WTC11 (cell line): Measurements from ENCODE around the gene TRAF2. TPM values are rescaled to one million over a fixed set of nuclear protein-coding genes. Genes with fewer than 3 reads are reported as not detected.
A peak's percentile ranks its signal among the peaks of the same experiment; 100 is the strongest.

Experiments used
- ATAC-seq: fragments of 200-7000 bp; cut with Tn5 transposase; 2 replicates; pipeline ENCODE4 v1.10.0; 2021; ENCODE audit warnings: mild to moderate bottlenecking, moderate library complexity
- CTCF ChIA-PET: fragments of 300-600 bp; sonication (Branson Sonifier 250); formaldehyde crosslinking; loops from one replicate; lab custom pipeline; 2021; ENCODE audit warnings: antibody characterized with exemption; lab: Charles Lee
- POLR2A ChIA-PET: fragments of 350-600 bp; sonication (Branson Sonifier 250); formaldehyde crosslinking; loops from one replicate; lab custom pipeline; 2021; ENCODE audit warnings: antibody characterized with exemption; lab: Charles Lee
- DNase-seq: peaks from one replicate; pipeline ENCODE4 v3.0.0; 2021; ENCODE audit warnings: low spot score
- H3K27ac Mint-ChIP-seq: 2 replicates; pipeline ENCODE4 v1.8.0; 2021; ENCODE audit warnings: mixed read lengths
- H3K27me3 Mint-ChIP-seq: 2 replicates; pipeline ENCODE4 v1.8.0; 2021; ENCODE audit warnings: low read depth, mild to moderate bottlenecking, moderate library complexity, mixed read lengths
- H3K36me3 Mint-ChIP-seq: 2 replicates; pipeline ENCODE4 v1.8.0; 2021; ENCODE audit warnings: mixed read lengths
- H3K4me1 Mint-ChIP-seq: 2 replicates; pipeline ENCODE4 v1.8.0; 2022; ENCODE audit warnings: mixed read lengths
- H3K4me3 Mint-ChIP-seq: 2 replicates; pipeline ENCODE4 v1.8.0; 2021; ENCODE audit warnings: mild to moderate bottlenecking, moderate library complexity, mixed read lengths
- H3K9me3 Mint-ChIP-seq: 2 replicates; pipeline ENCODE4 v1.8.0; 2021; ENCODE audit warnings: mixed read lengths
- CBFB ChIP-seq: sonication (generic); formaldehyde crosslinking; IDR thresholded peaks from 2 replicates; pipeline ENCODE4 v1.8.1; 2022; ENCODE audit warnings: mild to moderate bottlenecking, low read depth, missing genetic modification reagents
- ELF4 ChIP-seq: sonication (generic); formaldehyde crosslinking; IDR thresholded peaks from 2 replicates; pipeline ENCODE4 v1.8.1; 2022; ENCODE audit warnings: low read depth, mild to moderate bottlenecking, moderate library complexity, missing genetic modification reagents
- EMX1 ChIP-seq: fragments of 250-450 bp; sonication (Bioruptor Pico); IDR thresholded peaks from 2 replicates; pipeline ENCODE4 v1.8.0; 2021; ENCODE audit warnings: mild to moderate bottlenecking
- ESRRA ChIP-seq: sonication (generic); formaldehyde crosslinking; IDR thresholded peaks from 2 replicates; pipeline ENCODE4 v1.8.1; 2022; ENCODE audit warnings: mild to moderate bottlenecking, missing genetic modification reagents, borderline replicate concordance
- FOXP1 ChIP-seq: sonication (generic); formaldehyde crosslinking; IDR thresholded peaks from 2 replicates; pipeline ENCODE4 v1.8.0; 2022; ENCODE audit warnings: missing genetic modification reagents, mild to moderate bottlenecking, moderate library complexity, borderline replicate concordance
- GABPB1 ChIP-seq: sonication (generic); formaldehyde crosslinking; IDR thresholded peaks from 2 replicates; pipeline ENCODE4 v1.8.1; 2023; ENCODE audit warnings: mild to moderate bottlenecking, missing genetic modification reagents
- NFE2L1 ChIP-seq: sonication (generic); formaldehyde crosslinking; IDR thresholded peaks from 2 replicates; pipeline ENCODE4 v1.8.1; 2023; ENCODE audit warnings: missing genetic modification reagents
- TCF7 ChIP-seq: sonication (generic); formaldehyde crosslinking; IDR thresholded peaks from 2 replicates; pipeline ENCODE4 v1.8.0; 2022; ENCODE audit warnings: mild to moderate bottlenecking, low read depth, missing genetic modification reagents, moderate library complexity
- TEAD4 ChIP-seq: sonication (generic); formaldehyde crosslinking; IDR thresholded peaks from 2 replicates; pipeline ENCODE4 v1.8.0; 2022; ENCODE audit warnings: mild to moderate bottlenecking, missing genetic modification reagents
- ZNF121 ChIP-seq: sonication (generic); formaldehyde crosslinking; IDR thresholded peaks from 2 replicates; pipeline ENCODE4 v1.8.0; 2023; ENCODE audit warnings: missing genetic modification reagents
- ZNF317 ChIP-seq: sonication (generic); formaldehyde crosslinking; IDR thresholded peaks from 2 replicates; pipeline ENCODE4 v1.8.1; 2023; ENCODE audit warnings: low read depth, mild to moderate bottlenecking, moderate library complexity, missing genetic modification reagents, borderline replicate concordance
- total RNA-seq: library from RNA; stranded (reverse); gene quantifications from 3 replicates; pipeline ENCODE4 v1.2.3, GENCODE V29; 2021
- TF ChIP-seq, protein P1 (sequence below): fragments of 250-450 bp; sonication (Bioruptor Pico); conservative IDR thresholded peaks from 2 replicates; pipeline ENCODE4 v1.9.0; 2021; ENCODE audit warnings: mild to moderate bottlenecking
- TF ChIP-seq, protein P2 (sequence below): fragments of 250-450 bp; sonication (Bioruptor Pico); IDR thresholded peaks from 2 replicates; pipeline ENCODE4 v1.9.0; 2021; ENCODE audit warnings: moderate library complexity, mild to moderate bottlenecking, inconsistent platforms, borderline replicate concordance
- TF ChIP-seq, protein P3 (sequence below): sonication (generic); formaldehyde crosslinking; IDR thresholded peaks from 2 replicates; pipeline ENCODE4 v1.8.1; 2023; ENCODE audit warnings: mild to moderate bottlenecking, missing genetic modification reagents, borderline replicate concordance
- TF ChIP-seq, protein P4 (sequence below): sonication (generic); formaldehyde crosslinking; IDR thresholded peaks from 2 replicates; pipeline ENCODE4 v1.8.0; 2023; ENCODE audit warnings: missing genetic modification reagents
- TF ChIP-seq, protein P5 (sequence below): sonication (generic); formaldehyde crosslinking; IDR thresholded peaks from 2 replicates; pipeline ENCODE4 v1.8.0; 2022; ENCODE audit warnings: mild to moderate bottlenecking, missing genetic modification reagents
- TF ChIP-seq, protein P6 (sequence below): fragments of 250-450 bp; sonication (Bioruptor Pico); IDR thresholded peaks from 2 replicates; pipeline ENCODE4 v2.1.2; 2022; ENCODE audit warnings: mild to moderate bottlenecking, moderate library complexity

The TRAF2 gene
- total RNA-seq, 1 experiment from 2014 or later, result 55.0 TPM

DNA sequence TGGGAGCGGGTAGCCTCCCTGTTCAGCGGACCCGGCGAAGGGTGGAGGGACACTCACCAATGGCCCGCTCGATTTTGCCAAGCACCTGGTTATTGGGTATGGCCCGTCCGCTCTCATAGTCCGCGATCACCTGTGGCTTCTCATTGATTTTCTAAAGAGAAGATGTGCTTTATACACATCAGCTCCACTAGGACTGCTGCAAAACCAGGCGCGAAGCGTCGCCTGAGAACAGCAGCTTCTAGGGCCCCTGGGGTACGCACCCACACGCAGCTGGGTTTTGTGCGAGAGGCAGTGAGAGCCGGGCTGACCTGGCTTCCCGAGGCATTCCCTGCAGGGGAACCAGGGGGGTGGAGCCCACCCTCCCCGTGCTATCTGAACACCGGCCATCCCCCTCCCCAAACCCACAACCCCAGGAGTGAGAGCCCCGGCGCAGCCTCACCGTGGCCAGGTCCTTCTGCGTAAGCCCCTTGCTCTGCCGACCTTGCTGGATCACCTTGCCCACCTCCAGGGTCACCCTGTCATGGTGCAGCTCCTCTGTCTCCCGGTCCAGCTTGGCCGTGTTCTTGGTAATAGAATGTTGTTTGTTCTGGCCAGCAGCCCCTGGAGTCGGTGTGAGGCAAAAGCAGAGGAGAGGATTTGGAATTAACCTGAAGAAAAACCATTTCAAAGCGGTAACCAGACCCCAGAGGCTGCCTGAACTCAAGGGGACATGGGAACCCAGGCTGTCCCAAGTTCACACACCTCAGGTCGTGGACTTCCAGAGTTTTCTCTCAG is 23.3 kb upstream of the TRAF2 start:
- no peak overlapping the region for H3K27ac Mint-ChIP-seq
- peaks cover 6% of the 10 kb centered on the region for H3K9me3 Mint-ChIP-seq
- H3K27me3 Mint-ChIP-seq, result peaks cover 7% of the 10 kb centered on the region
- CTCF ChIA-PET, result no interaction called here
- H3K4me3 Mint-ChIP-seq, result no peak overlapping the region
- TF ChIP-seq, protein P1, sequence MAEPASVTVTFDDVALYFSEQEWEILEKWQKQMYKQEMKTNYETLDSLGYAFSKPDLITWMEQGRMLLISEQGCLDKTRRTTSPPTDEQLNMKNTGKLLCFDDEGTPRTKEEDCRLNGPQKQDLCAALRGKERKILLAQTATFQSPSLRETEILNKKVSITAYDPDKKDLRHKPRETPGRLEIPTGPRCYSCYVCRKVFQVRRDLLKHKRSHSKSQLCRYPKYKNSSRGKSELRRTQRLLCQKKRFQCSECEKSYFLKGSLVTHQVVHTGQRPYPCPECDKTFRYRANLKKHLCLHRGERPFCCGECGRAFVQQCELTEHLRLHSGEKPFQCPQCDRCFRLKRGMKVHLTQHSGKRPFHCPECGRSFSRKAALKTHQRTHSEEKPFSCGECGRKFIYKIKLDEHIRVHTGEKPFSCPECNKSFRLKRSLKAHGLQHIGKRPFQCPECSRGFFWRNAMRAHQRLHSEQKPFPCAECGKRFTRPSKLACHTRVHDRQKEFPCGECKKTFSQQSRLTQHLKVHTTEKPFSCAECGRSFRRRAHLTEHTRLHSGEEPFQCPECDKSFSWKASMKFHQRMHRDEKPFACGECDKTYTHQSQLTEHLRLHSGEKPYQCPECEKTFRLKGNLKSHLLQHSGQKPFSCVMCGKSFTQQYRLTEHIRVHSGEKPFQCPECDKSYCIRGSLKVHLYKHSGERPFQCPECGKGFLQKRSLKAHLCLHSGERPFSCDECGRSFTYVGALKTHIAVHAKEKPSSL (CRISPR knock-in tag), result no peak
- TF ChIP-seq TCF7 (CRISPR knock-in tag) (0 out of 2 replicates have a peak, but pooled peaks have one; percentile 25), ELF4 (CRISPR knock-in tag) (no peak), NFE2L1 (CRISPR knock-in tag) (no peak), ESRRA (no peak), ZNF317 (CRISPR knock-in tag) (no peak), TEAD4 (no peak), FOXP1 (CRISPR knock-in tag) (0 out of 2 replicates have a peak, but pooled peaks have one; percentile 44), GABPB1 (no peak)
- TF ChIP-seq, protein P2, sequence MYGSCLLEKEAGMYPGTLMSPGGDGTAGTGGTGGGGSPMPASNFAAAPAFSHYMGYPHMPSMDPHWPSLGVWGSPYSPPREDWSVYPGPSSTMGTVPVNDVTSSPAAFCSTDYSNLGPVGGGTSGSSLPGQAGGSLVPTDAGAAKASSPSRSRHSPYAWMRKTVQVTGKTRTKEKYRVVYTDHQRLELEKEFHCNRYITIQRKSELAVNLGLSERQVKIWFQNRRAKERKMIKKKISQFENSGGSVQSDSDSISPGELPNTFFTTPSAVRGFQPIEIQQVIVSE, result no peak
- TF ChIP-seq, protein P3, sequence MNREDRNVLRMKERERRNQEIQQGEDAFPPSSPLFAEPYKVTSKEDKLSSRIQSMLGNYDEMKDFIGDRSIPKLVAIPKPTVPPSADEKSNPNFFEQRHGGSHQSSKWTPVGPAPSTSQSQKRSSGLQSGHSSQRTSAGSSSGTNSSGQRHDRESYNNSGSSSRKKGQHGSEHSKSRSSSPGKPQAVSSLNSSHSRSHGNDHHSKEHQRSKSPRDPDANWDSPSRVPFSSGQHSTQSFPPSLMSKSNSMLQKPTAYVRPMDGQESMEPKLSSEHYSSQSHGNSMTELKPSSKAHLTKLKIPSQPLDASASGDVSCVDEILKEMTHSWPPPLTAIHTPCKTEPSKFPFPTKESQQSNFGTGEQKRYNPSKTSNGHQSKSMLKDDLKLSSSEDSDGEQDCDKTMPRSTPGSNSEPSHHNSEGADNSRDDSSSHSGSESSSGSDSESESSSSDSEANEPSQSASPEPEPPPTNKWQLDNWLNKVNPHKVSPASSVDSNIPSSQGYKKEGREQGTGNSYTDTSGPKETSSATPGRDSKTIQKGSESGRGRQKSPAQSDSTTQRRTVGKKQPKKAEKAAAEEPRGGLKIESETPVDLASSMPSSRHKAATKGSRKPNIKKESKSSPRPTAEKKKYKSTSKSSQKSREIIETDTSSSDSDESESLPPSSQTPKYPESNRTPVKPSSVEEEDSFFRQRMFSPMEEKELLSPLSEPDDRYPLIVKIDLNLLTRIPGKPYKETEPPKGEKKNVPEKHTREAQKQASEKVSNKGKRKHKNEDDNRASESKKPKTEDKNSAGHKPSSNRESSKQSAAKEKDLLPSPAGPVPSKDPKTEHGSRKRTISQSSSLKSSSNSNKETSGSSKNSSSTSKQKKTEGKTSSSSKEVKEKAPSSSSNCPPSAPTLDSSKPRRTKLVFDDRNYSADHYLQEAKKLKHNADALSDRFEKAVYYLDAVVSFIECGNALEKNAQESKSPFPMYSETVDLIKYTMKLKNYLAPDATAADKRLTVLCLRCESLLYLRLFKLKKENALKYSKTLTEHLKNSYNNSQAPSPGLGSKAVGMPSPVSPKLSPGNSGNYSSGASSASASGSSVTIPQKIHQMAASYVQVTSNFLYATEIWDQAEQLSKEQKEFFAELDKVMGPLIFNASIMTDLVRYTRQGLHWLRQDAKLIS (CRISPR knock-in tag), result no peak
- TF ChIP-seq, protein P4, sequence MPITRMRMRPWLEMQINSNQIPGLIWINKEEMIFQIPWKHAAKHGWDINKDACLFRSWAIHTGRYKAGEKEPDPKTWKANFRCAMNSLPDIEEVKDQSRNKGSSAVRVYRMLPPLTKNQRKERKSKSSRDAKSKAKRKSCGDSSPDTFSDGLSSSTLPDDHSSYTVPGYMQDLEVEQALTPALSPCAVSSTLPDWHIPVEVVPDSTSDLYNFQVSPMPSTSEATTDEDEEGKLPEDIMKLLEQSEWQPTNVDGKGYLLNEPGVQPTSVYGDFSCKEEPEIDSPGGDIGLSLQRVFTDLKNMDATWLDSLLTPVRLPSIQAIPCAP (CRISPR knock-in tag), result no peak
- TF ChIP-seq, all 79 proteins: peak for 2
- H3K4me1 Mint-ChIP-seq, result peaks cover 4% of the 10 kb centered on the region
- H3K36me3 Mint-ChIP-seq, result peaks cover 26% of the 10 kb centered on the region
- POLR2A ChIA-PET, result no interaction called here
- ATAC-seq (no peak), DNase-seq (no peak)

DNA sequence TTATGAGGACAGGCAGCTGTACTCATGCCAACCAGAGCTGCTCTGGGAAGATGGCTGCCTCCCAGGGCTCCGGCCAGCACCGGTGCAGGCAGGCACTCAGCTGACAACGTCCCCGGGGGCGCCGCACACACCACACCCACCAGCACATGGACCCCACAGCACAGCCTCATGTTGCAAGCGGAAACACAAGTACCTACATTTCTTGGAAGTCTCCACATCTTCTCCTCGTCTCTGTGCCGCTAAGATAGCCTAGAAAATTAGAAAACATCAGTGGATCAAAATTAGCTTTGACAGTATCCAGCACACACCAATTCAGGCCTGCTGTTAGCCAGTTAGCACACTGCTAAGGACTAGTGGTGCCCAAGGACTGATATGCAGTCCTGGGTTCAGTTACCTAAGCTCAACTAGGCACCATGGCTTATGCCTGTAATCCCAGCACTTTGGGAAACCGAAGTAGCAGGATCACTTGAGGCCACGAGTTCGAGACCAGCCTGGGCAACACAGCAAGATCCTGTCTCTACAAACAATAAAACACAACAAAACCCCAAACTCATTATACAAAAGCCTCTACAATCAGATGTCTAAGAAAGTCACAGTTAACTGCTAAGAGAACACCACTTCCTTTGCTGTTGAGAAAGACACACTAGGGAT is 22.6 kb upstream of the TRAF2 start:
- no peak for ATAC-seq
- peaks cover 13% of the 10 kb centered on the region for H3K9me3 Mint-ChIP-seq
- CTCF ChIA-PET, result no interaction called here
- H3K4me3 Mint-ChIP-seq, result no peak overlapping the region
- H3K27ac Mint-ChIP-seq, result no peak overlapping the region
- H3K36me3 Mint-ChIP-seq, result peaks cover 34% of the 10 kb centered on the region
- TF ChIP-seq, protein P5, sequence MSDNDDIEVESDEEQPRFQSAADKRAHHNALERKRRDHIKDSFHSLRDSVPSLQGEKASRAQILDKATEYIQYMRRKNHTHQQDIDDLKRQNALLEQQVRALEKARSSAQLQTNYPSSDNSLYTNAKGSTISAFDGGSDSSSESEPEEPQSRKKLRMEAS (CRISPR knock-in tag), result no peak
- TF ChIP-seq, protein P6, sequence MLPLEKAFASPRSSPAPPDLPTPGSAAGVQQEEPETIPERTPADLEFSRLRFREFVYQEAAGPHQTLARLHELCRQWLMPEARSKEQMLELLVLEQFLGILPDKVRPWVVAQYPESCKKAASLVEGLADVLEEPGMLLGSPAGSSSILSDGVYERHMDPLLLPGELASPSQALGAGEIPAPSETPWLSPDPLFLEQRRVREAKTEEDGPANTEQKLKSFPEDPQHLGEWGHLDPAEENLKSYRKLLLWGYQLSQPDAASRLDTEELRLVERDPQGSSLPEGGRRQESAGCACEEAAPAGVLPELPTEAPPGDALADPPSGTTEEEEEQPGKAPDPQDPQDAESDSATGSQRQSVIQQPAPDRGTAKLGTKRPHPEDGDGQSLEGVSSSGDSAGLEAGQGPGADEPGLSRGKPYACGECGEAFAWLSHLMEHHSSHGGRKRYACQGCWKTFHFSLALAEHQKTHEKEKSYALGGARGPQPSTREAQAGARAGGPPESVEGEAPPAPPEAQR, result no peak
- TF ChIP-seq EMX1 (CRISPR knock-in tag), result no peak
- peak; percentile 75; the same call in 1 of the 2 replicates for TF ChIP-seq ZNF121 (CRISPR knock-in tag)
- no peak for TF ChIP-seq CBFB
- peaks cover 4% of the 10 kb centered on the region for H3K4me1 Mint-ChIP-seq
- H3K27me3 Mint-ChIP-seq, result peaks cover 7% of the 10 kb centered on the region
- POLR2A ChIA-PET, result no interaction called here
- DNase-seq, result no peak
